Stomach (tissue), 4 donors: ENCODE data around the gene RBL2.

Source experiments
- POLR2A ChIP-seq, 4 donors: fragments of 450-650 bp; IDR thresholded peaks; one replicate each; pipeline ENCODE4 v1.6.1; 2016; ENCODE audit warnings: antibody characterized with exemption in 4 of 4, control low read depth in 2 of 4, mild to moderate bottlenecking in 1 of 4, moderate library complexity in 1 of 4
- POLR2AphosphoS5 ChIP-seq, 3 donors: sonication (generic); formaldehyde crosslinking; IDR thresholded peaks; one replicate each; pipeline ENCODE4 v1.6.1; 2016; ENCODE audit warnings: antibody characterized with exemption in 3 of 3
- TF ChIP-seq, protein P1 (sequence below), 7 experiments: fragments of 450-650 bp in 4 of 7; fragments of 200-600 bp in 3 of 7; sonication (generic) in 3 of 7; IDR thresholded peaks; one replicate each; pipeline ENCODE4 v1.5.1; 2016 to 2019; ENCODE audit warnings: antibody characterized with exemption in 7 of 7, control low read depth in 2 of 7, mild to moderate bottlenecking in 1 of 7

DNA sequence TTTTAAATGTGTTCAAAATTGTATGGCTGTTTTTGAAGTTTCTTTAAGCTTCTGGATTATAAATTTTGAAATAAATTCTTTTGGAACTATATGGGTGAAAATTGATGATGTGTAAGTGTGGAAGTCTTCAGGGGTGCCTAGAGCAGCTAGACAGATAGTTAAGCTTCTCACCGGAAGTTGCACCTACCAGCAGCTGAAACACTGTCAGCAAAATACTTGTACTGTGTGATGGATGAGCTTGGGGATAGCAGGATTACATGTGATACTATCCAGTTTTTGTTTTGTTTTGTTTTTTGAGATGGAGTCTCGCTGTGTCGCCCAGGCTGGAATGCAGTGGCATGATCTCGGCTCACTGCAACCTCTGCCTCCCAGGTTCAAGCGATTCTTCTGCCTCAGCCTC lies 19.7 kb downstream of the RBL2 start:
- TF ChIP-seq, protein P1, sequence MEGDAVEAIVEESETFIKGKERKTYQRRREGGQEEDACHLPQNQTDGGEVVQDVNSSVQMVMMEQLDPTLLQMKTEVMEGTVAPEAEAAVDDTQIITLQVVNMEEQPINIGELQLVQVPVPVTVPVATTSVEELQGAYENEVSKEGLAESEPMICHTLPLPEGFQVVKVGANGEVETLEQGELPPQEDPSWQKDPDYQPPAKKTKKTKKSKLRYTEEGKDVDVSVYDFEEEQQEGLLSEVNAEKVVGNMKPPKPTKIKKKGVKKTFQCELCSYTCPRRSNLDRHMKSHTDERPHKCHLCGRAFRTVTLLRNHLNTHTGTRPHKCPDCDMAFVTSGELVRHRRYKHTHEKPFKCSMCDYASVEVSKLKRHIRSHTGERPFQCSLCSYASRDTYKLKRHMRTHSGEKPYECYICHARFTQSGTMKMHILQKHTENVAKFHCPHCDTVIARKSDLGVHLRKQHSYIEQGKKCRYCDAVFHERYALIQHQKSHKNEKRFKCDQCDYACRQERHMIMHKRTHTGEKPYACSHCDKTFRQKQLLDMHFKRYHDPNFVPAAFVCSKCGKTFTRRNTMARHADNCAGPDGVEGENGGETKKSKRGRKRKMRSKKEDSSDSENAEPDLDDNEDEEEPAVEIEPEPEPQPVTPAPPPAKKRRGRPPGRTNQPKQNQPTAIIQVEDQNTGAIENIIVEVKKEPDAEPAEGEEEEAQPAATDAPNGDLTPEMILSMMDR (IDR thresholded peaks at IDR 0.05), result no peak
- TF ChIP-seq POLR2AphosphoS5 (IDR thresholded peaks at IDR 0.05), result no peak
- TF ChIP-seq POLR2A (IDR thresholded peaks at IDR 0.05), result no peak
